ENCODE results near the gene APRT.
"Not testable (repeated sequence)": the region's sequence is repeated elsewhere in the genome, so short reads cannot be mapped to it uniquely, and the experiment has no call there.

The APRT gene

DNA sequence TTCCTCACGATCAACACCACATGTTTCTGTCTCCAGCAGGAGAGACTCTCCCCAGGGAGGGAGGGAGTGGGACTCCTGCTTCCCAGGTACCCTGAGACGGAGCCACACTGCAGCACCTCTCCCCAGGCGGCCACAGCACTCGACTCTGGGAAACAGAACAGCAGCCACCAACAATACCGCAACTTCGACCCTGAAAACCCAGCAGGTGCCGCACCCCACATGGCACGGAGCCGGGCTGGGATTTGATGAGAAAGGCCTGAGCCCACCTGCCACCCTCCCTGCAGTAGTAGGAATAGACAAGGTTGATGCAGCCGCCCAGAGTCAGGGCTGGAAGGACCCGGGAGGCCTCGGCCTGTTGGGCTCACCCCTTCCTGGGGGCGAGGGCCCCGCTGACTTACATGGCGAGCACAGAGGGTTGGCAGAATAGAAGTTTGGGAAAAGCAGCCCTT is 30.6 kb upstream of the APRT start:
- DNase-seq (ENCODE audit: low spot score) = no peak

- DNase-seq (ENCODE audit: low spot score) = no peak
Observed at GRCh38 chr16:88841521-88842307, 30.0 kb upstream of the APRT start.

GRCh38 chr16:88840600-88841215 is 29.0 kb upstream of the APRT start:
- DNase-seq (ENCODE audit: low spot score) = no peak

GRCh38 chr16:88839745-88840599 is 28.2 kb upstream of the APRT start:
- DNase-seq (ENCODE audit: low spot score) = no peak

DNA sequence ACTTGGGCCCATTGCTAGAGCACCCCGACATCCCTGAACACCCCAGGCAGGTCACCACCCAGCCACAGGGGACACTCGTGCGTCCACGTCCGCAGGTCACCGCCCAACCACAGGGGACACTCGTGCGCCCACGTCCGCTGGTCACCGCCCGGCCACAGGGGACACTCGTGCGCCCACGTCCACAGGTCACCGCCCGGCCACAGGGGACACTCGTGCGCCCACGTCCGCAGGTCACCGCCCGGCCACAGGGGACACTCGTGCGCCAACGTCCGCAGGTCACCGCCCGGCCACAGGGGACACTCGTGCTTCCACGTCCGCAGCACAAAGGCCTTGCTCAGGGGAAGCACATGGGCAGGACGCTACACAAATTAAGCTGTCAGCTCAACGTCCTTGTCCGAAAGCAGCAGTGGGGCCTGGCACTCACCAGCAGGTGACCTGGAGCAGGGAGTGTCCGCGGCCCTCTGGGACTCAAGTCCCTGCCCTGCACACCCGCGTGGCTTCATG is 27.4 kb upstream of the APRT start:
- DNase-seq (ENCODE audit: low spot score) = no peak

DNA sequence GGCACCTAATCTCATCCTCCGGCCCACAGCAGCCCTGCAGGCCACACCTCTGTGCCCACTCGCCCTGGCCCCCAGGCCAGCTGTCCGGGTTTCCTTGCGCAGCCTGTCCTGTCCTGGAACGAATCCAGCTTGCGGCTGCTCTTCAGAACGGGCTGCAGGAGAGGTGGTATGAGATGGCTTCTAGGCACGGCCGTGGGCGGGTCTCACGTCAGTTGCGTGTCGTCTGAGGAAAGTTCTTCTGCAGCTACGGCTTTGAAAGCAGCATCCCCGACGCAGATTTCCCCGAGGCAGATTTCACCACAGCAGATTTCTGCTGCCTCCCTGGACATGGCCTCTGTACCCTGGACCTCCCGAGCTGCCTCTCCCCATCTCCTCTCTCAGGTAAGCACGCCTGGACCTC is 26.8 kb upstream of the APRT start:
- no peak for DNase-seq (ENCODE audit: low spot score)

DNA sequence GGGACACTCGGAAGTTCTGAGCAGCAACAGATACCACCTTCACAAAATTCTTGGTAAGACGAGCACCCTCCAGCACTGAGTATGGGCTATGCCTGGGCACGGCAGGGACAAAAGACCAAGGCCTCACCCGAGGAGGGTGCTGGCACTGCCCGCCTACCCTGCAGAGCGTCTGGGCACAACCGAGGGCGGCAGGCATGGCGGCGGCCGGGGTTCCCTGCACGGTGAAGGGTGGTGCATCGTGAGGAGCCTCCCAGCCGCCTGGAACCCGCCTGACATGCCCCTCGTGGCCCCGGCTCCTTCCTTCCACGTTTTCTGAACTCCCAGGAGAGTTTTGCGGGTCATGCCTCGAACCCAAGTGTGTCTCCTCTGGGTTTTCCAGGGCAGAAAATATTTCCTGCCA is 26.1 kb upstream of the APRT start:
- DNase-seq (ENCODE audit: low spot score) = no peak

DNA sequence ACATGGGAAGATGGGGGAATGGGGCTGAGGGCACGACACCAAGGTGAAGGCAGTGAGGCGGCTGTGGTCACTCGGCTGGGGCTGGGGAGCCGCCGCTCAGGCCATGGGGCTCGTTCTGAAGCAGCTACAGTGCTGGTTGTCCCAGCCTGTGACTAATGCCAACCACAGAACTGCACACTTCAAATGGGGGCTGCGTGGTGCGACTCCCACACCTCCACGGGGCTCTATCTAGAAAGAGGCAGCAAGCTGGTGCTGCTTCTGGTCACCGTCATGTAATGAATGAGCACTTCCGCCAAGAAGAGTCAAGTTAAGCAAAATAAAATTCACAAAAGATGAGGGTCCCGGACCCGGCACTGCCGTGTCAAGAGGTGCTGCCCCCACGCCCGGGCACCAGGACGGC is 25.1 kb upstream of the APRT start:
- DNase-seq (ENCODE audit: low spot score) = no peak

GRCh38 chr16:88835818-88836217 is 24.1 kb upstream of the APRT start:
- no peak for DNase-seq (ENCODE audit: low spot score)

- DNase-seq (ENCODE audit: low spot score) = no peak
Observed at GRCh38 chr16:88835383-88835782, 23.7 kb upstream of the APRT start.

GRCh38 chr16:88834670-88835069 is 22.9 kb upstream of the APRT start:
- DNase-seq (ENCODE audit: low spot score) = no peak

DNA sequence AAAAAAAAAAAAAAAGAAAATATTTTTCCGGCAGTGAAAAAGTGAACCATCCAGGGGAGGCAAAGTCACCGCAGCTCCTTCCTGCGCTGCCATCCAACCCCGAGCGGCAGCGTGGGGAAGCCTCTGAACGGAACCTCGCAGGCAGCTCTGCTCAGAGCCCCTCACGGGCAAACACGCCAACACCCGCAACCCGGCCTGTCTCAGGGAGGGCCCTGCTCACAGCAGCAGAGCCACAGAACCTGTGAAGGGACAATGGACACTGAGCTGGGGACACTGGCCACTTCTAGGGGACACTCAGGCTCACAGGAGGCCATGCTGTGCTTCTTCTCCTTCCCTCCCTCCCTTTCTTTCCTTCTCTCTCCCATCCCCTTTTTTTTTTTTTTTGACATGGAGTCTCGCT is 21.4 kb upstream of the APRT start:
- no peak for DNase-seq (ENCODE audit: low spot score)

- no peak for DNase-seq (ENCODE audit: low spot score)
Observed at GRCh38 chr16:88831838-88832237, 20.1 kb upstream of the APRT start.

- no peak for DNase-seq (ENCODE audit: low spot score)
Observed at GRCh38 chr16:88830783-88831182, 19.1 kb upstream of the APRT start.

- no peak for DNase-seq (ENCODE audit: low spot score)
Observed at GRCh38 chr16:88830258-88830657, 18.5 kb upstream of the APRT start.

GRCh38 chr16:88828711-88829110 is 17.0 kb upstream of the APRT start:
- no peak for DNase-seq (ENCODE audit: low spot score)

GRCh38 chr16:88827727-88828126 is 16.0 kb upstream of the APRT start:
- no peak for DNase-seq (ENCODE audit: low spot score)

- no peak for DNase-seq (ENCODE audit: low spot score)
Observed at GRCh38 chr16:88826070-88826840, 14.5 kb upstream of the APRT start.

GRCh38 chr16:88825146-88825545 is 13.4 kb upstream of the APRT start:
- DNase-seq (ENCODE audit: low spot score) = no peak

- DNase-seq (ENCODE audit: low spot score) = no peak
Observed at GRCh38 chr16:88824256-88825077, 12.7 kb upstream of the APRT start.

GRCh38 chr16:88823646-88824045 is 11.9 kb upstream of the APRT start:
- not testable (repeated sequence) for DNase-seq (ENCODE audit: low spot score)
